H9 (cell line): Measurements from ENCODE around the gene CHRNB4. TPM values are rescaled to one million over a fixed set of nuclear protein-coding genes. Genes with fewer than 3 reads are reported as not detected.

Source experiments
- DNase-seq: peaks from one replicate; pipeline ENCODE4 v3.0.0-alpha.2; 2017
- H2AFZ ChIP-seq: one replicate; pipeline ENCODE4 v1.6.1; 2013; ENCODE audit warnings: mild to moderate bottlenecking, low read length, control low read depth, moderate library complexity
- H2AK5ac ChIP-seq: 2 replicates; pipeline ENCODE4 v1.6.1; 2013; ENCODE audit warnings: low read length, control low read depth, mixed read lengths; ENCODE audit not compliant: insufficient read length
- H2BK120ac ChIP-seq: one replicate; pipeline ENCODE4 v1.6.1; 2013; ENCODE audit warnings: low read depth, mild to moderate bottlenecking, low read length, control low read depth, inconsistent platforms; ENCODE audit not compliant: poor library complexity, severe bottlenecking
- H2BK12ac ChIP-seq: 2 replicates; pipeline ENCODE4 v1.6.1; 2013; ENCODE audit warnings: low read length, control low read depth, mixed read lengths, low read depth; ENCODE audit not compliant: insufficient read length
- H2BK15ac ChIP-seq: 2 replicates; pipeline ENCODE4 v1.6.1; 2013; ENCODE audit warnings: low read depth, low read length, control low read depth
- H2BK20ac ChIP-seq: one replicate; pipeline ENCODE4 v1.6.1; 2013; ENCODE audit warnings: low read depth, mild to moderate bottlenecking, low read length, control low read depth, inconsistent platforms; ENCODE audit not compliant: poor library complexity, severe bottlenecking
- H2BK5ac ChIP-seq: 2 replicates; pipeline ENCODE4 v1.6.1; 2013; ENCODE audit warnings: low read length, control low read depth, mixed read lengths; ENCODE audit not compliant: insufficient read length
- H3K14ac ChIP-seq: 2 replicates; pipeline ENCODE4 v1.6.1; 2013; ENCODE audit warnings: low read length, control low read depth; ENCODE audit not compliant: insufficient read depth
- H3K18ac ChIP-seq: 2 replicates; pipeline ENCODE4 v1.6.1; 2013; ENCODE audit warnings: low read depth, mild to moderate bottlenecking, mixed read lengths, low read length, control low read depth; ENCODE audit not compliant: insufficient read length
- H3K23ac ChIP-seq: 2 replicates; pipeline ENCODE4 v1.6.1; 2013; ENCODE audit warnings: low read length, control low read depth, mixed read lengths, low read depth; ENCODE audit not compliant: insufficient read length
- H3K23me2 ChIP-seq: 2 replicates; pipeline ENCODE4 v1.6.1; 2013; ENCODE audit warnings: low read depth, mild to moderate bottlenecking, mixed read lengths, low read length, control low read depth; ENCODE audit not compliant: insufficient read length, poor library complexity, severe bottlenecking
- H3K27ac ChIP-seq: 2 replicates; pipeline ENCODE4 v1.5.1; 2013; ENCODE audit warnings: low read length, control low read depth, mixed read lengths, low read depth; ENCODE audit not compliant: insufficient read length
- H3K27me3 ChIP-seq: 2 replicates; pipeline ENCODE4 v1.6.1; 2013; ENCODE audit warnings: low read length, control low read depth, inconsistent platforms; ENCODE audit not compliant: insufficient read depth
- H3K4ac ChIP-seq: 2 replicates; pipeline ENCODE4 v1.6.1; 2013; ENCODE audit warnings: low read depth, mild to moderate bottlenecking, control low read depth, inconsistent platforms, low read length, moderate library complexity
- H3K4me1 ChIP-seq: 2 replicates; pipeline ENCODE4 v1.6.1; 2013; ENCODE audit warnings: low read length, control low read depth, inconsistent platforms; ENCODE audit not compliant: insufficient read depth
- H3K4me2 ChIP-seq: 2 replicates; pipeline ENCODE4 v1.6.1; 2013; ENCODE audit warnings: low read length, control low read depth, mixed read lengths; ENCODE audit not compliant: insufficient read length, insufficient read depth
- H3K56ac ChIP-seq: 2 replicates; pipeline ENCODE4 v1.6.1; 2013; ENCODE audit warnings: low read depth, mild to moderate bottlenecking, mixed read lengths, low read length, control low read depth; ENCODE audit not compliant: insufficient read length
- H3K79me1 ChIP-seq: 2 replicates; pipeline ENCODE4 v1.6.1; 2013; ENCODE audit warnings: low read depth, mild to moderate bottlenecking, moderate library complexity, low read length, control low read depth, inconsistent platforms; ENCODE audit not compliant: insufficient read depth, poor library complexity, severe bottlenecking
- H3K79me2 ChIP-seq: 2 replicates; pipeline ENCODE4 v1.6.1; 2013; ENCODE audit warnings: low read length, control low read depth, inconsistent platforms; ENCODE audit not compliant: insufficient read depth
- H3K9ac ChIP-seq: 2 replicates; pipeline ENCODE4 v1.6.1; 2013; ENCODE audit warnings: low read length, control low read depth, mixed read lengths; ENCODE audit not compliant: insufficient read length; ENCODE audit errors: extremely low read depth
- H3K9me3 ChIP-seq: one replicate; pipeline ENCODE4 v1.6.1; 2013; ENCODE audit warnings: low read depth, low read length, inconsistent platforms; ENCODE audit not compliant: control insufficient read depth
- H3T11ph ChIP-seq: one replicate; pipeline ENCODE4 v1.6.1; 2013; ENCODE audit warnings: mild to moderate bottlenecking, low read length, control low read depth, inconsistent platforms
- H4K20me1 ChIP-seq: one replicate; pipeline ENCODE4 v1.6.1; 2013; ENCODE audit not compliant: control insufficient read depth, insufficient read length, insufficient read depth
- H4K5ac ChIP-seq: 2 replicates; pipeline ENCODE4 v1.6.1; 2013; ENCODE audit warnings: low read depth, mild to moderate bottlenecking, mixed read lengths, low read length, control low read depth; ENCODE audit not compliant: insufficient read length
- H4K8ac ChIP-seq: replicated peaks from 2 replicates; pipeline ENCODE4 v1.6.1; 2013; ENCODE audit warnings: low read length, control low read depth, mixed read lengths, low read depth; ENCODE audit not compliant: insufficient read length
- H4K91ac ChIP-seq: 2 replicates; pipeline ENCODE4 v1.6.1; 2013; ENCODE audit warnings: low read depth, mild to moderate bottlenecking, moderate library complexity, mixed read lengths, low read length, control low read depth; ENCODE audit not compliant: insufficient read length
- H3K27ac Mint-ChIP-seq, 3 experiments: 2 replicates in 2 of 3; 3 replicates in 1 of 3; pipeline ENCODE4 v1.8.0; 2020 to 2021; ENCODE audit warnings: mixed read lengths in 3 of 3, mild to moderate bottlenecking in 1 of 3, moderate library complexity in 1 of 3
- H3K27me3 Mint-ChIP-seq: 2 replicates; pipeline ENCODE4 v1.8.0; 2021; ENCODE audit warnings: low read depth, mild to moderate bottlenecking, moderate library complexity, mixed read lengths
- H3K36me3 Mint-ChIP-seq, 3 experiments: 2 replicates in 2 of 3; 3 replicates in 1 of 3; pipeline ENCODE4 v1.8.0; 2020 to 2021; ENCODE audit warnings: low read depth in 3 of 3, mixed read lengths in 3 of 3; ENCODE audit not compliant: insufficient read depth in 1 of 3
- H3K4me1 Mint-ChIP-seq, 2 experiments: 2 replicates each; pipeline ENCODE4 v1.8.0; 2020; ENCODE audit warnings: mixed read lengths in 2 of 2
- H3K4me3 Mint-ChIP-seq, 2 experiments: 2 replicates in 1 of 2; 3 replicates in 1 of 2; pipeline ENCODE4 v1.8.0; 2020 to 2021; ENCODE audit warnings: mild to moderate bottlenecking in 2 of 2, mixed read lengths in 2 of 2, moderate library complexity in 1 of 2
- H3K9me3 Mint-ChIP-seq, 2 experiments: 2 replicates in 1 of 2; 3 replicates in 1 of 2; pipeline ENCODE4 v1.8.0; 2020; ENCODE audit warnings: mild to moderate bottlenecking in 2 of 2, mixed read lengths in 2 of 2, moderate library complexity in 1 of 2
- CTCF ChIP-seq: fragments of 200-600 bp; sonication (generic); conservative IDR thresholded peaks from 3 replicates; pipeline ENCODE4 v1.8.0; 2021; ENCODE audit warnings: antibody characterized with exemption, mild to moderate bottlenecking
- total RNA-seq: library from RNA; stranded (reverse); gene quantifications from 2 replicates; pipeline ENCODE4 v1.2.1, GENCODE V29; 2021

CHRNB4 gene
- total RNA-seq, 1 experiment from 2014 or later: 1.9 TPM

GRCh38 chr15:78689626-78690025, 48.6 kb upstream of the CHRNB4 start:
- Histone ChIP-seq H4K8ac (no peak overlapping the region), H3K9ac (no peak overlapping the region), H3K4me2 (no peak overlapping the region), H4K91ac (no peak overlapping the region), H3K23me2 (no peaks in the 10 kb centered on the region), H4K5ac (no peak overlapping the region), H2BK120ac (no peak overlapping the region), H3T11ph (no peak overlapping the region), H3K79me2 (no peaks in the 10 kb centered on the region), H2BK20ac (no peak overlapping the region), H2AFZ (no peak overlapping the region), H2BK15ac (no peak overlapping the region), H3K9me3 (no peaks in the 10 kb centered on the region), H3K4me1 (peaks cover 12% of the 10 kb centered on the region; the same call in 1 of the 2 replicates), H3K4ac (no peak overlapping the region), H3K14ac (no peak overlapping the region), H3K56ac (no peak overlapping the region), H3K27ac (no peak overlapping the region), H3K23ac (no peak overlapping the region), H3K27me3 (no peaks in the 10 kb centered on the region), H3K79me1 (no peaks in the 10 kb centered on the region), H4K20me1 (no peaks in the 10 kb centered on the region), H2AK5ac (no peak overlapping the region), H2BK5ac (no peak overlapping the region), H2BK12ac (no peak overlapping the region), H3K18ac (no peak overlapping the region)
- H3K4me3 Mint-ChIP-seq: no peak overlapping the region
- H3K4me1 Mint-ChIP-seq: peaks cover 36 to 40% of the 10 kb centered on the region in 2 experiments
- H3K27ac Mint-ChIP-seq: no peak overlapping the region
- H3K9me3 Mint-ChIP-seq: no peaks in the 10 kb centered on the region; a peak in 2 of 5 replicates
- TF ChIP-seq CTCF: no peak
- H3K36me3 Mint-ChIP-seq: no peaks in the 10 kb centered on the region
- no peak for DNase-seq
- H3K27me3 Mint-ChIP-seq: peaks cover 1% of the 10 kb centered on the region
